ENCODE data around the gene CCDC192. TPM values are rescaled to one million over a fixed set of nuclear protein-coding genes. Genes with fewer than 3 reads are reported as not detected.
"Not testable (repeated sequence)": the region's sequence is repeated elsewhere in the genome, so short reads cannot be mapped to it uniquely, and the experiment has no call there.

The CCDC192 gene
- total RNA-seq, 4 donors from 2014 or later = 0.33 to 1.7 (median 1.1) TPM

DNA sequence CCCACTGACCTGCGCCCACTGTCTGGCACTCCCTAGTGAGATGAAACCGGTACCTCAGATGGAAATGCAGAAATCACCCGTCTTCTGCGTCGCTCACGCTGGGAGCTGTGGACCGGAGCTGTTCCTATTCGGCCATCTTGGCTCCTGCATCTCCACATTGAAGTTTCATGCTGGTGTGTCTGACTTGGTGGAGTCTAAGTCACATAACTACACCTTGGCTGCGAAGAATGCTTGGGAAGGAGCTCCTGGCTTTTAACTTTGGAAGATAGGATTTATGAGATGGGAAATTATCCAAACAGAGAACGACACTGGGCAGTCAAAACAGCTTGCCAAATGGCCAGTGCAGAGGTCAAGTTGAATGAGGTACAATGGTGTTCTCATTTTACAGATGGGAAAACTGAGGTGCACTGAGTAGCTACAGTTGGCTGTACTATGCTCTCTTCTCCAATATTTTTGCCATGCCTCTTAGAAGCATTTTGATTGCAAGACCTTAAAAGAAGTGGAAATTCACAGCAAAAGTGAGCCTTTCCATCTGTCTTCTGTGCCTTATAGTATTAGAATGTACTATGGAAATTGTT, 36.7 kb downstream of the CCDC192 start:
- Histone ChIP-seq H3K9me3 (no peaks in the 10 kb centered on the region), H3K27me3 (no peaks in the 10 kb centered on the region), H3K36me3 (no peaks in the 10 kb centered on the region), H3K4me1 (no peaks in the 10 kb centered on the region), H3K4me3 (no peak overlapping the region), H3K27ac (replicated peaks in 1 of 4) (no peak overlapping the region)
- intact Hi-C loops (cut with DNase I) = no loop called here
- 72% methylated on average over 2 of the region's 10 CpGs for WGBS
- no peak for DNase-seq (ENCODE audit: extremely low spot score)
- TF ChIP-seq, protein P1, sequence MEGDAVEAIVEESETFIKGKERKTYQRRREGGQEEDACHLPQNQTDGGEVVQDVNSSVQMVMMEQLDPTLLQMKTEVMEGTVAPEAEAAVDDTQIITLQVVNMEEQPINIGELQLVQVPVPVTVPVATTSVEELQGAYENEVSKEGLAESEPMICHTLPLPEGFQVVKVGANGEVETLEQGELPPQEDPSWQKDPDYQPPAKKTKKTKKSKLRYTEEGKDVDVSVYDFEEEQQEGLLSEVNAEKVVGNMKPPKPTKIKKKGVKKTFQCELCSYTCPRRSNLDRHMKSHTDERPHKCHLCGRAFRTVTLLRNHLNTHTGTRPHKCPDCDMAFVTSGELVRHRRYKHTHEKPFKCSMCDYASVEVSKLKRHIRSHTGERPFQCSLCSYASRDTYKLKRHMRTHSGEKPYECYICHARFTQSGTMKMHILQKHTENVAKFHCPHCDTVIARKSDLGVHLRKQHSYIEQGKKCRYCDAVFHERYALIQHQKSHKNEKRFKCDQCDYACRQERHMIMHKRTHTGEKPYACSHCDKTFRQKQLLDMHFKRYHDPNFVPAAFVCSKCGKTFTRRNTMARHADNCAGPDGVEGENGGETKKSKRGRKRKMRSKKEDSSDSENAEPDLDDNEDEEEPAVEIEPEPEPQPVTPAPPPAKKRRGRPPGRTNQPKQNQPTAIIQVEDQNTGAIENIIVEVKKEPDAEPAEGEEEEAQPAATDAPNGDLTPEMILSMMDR (IDR thresholded peaks at IDR 0.05) = no peak
- no peak for TF ChIP-seq POLR2A (IDR thresholded peaks at IDR 0.05; ENCODE audit: low read depth)
- no peak for TF ChIP-seq EP300 (IDR thresholded peaks at IDR 0.05)

DNA sequence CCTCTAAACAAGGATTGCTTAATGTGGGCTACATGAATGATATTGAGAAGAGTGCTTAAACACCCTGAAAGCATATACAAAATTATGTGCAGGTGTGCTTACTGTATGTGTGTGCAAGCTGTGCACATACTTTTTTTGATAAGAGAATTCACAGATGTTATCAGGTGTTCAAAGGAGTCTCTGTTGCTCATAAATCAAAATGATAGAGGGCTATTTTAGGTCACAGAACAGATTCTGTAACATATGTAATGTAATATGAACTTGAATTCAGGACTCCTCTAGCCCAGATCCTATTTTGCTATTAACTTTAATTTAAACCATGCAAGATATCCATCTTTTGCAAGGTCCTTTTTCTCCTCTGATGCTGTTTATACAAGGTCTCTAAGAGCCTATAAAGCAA, 38.2 kb downstream of the CCDC192 start:
- Histone ChIP-seq H3K27me3 (no peaks in the 10 kb centered on the region), H3K9me3 (no peaks in the 10 kb centered on the region), H3K27ac (replicated peaks in 1 of 4) (no peak overlapping the region), H3K36me3 (no peaks in the 10 kb centered on the region), H3K4me3 (no peak overlapping the region), H3K4me1 (no peaks in the 10 kb centered on the region)
- no peak for TF ChIP-seq POLR2A (IDR thresholded peaks at IDR 0.05; ENCODE audit: low read depth)
- TF ChIP-seq, protein P1 (IDR thresholded peaks at IDR 0.05) = no peak
- no peak for TF ChIP-seq POLR2AphosphoS5 (IDR thresholded peaks at IDR 0.05)
- TF ChIP-seq EP300 (IDR thresholded peaks at IDR 0.05) = no peak
- intact Hi-C loops (cut with DNase I) = no loop called here
- no peak for DNase-seq (ENCODE audit: extremely low spot score)

DNA sequence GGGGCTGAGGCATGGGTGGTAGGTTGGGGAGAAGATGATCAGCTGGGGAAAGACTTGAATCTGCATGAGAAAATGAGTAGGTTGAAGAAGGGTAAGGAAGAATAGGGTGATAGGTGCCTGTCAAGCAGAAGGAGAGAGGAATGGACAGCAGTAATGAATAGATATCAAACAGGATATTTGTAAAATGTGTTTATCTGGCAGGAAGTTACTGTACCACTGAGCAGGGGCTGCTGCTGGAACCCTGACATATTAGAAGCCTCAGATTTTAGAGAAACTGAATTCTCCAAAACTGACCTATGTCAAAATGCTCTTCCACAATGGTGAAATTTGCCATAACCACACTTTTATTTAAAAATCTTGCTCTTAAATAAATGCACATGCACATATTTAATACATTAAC, 41.0 kb downstream of the CCDC192 start:
- no peaks in the 10 kb centered on the region for H3K36me3 ChIP-seq
- intact Hi-C loops (cut with DNase I) = no loop called here
- no peak for TF ChIP-seq POLR2AphosphoS5 (IDR thresholded peaks at IDR 0.05)
- TF ChIP-seq, protein P1 (IDR thresholded peaks at IDR 0.05) = no peak
- no peaks in the 10 kb centered on the region for H3K27me3 ChIP-seq
- H3K9me3 ChIP-seq = no peaks in the 10 kb centered on the region
- no peak overlapping the region for H3K4me3 ChIP-seq
- no peak overlapping the region for H3K27ac ChIP-seq (replicated peaks in 1 of 4)
- DNase-seq (ENCODE audit: extremely low spot score) = no peak
- H3K4me1 ChIP-seq = no peaks in the 10 kb centered on the region

DNA sequence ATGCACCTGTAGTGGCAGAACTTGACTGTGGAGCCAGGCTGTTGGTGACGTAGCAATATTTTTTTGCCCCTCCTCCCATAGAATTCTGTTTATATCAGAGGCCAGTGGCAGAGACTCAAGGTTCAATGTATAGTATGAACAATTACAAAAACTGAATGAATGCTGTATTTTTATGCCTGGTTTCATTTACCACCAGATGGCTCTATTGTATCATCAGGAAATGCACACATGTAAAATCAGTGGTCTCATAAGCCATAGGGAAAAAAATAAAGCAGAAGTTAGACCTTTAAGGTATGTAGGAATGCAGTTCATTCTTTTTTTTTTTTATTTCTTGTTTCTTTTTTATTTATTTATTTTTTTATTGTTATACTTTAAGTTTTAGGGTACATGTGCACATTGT, 43.6 kb downstream of the CCDC192 start:
- WGBS = 73% methylated on average over 1 of the region's 1 CpG
- Histone ChIP-seq H3K36me3 (no peaks in the 10 kb centered on the region), H3K4me1 (no peaks in the 10 kb centered on the region), H3K27ac (replicated peaks in 1 of 4) (no peak overlapping the region), H3K27me3 (no peaks in the 10 kb centered on the region), H3K9me3 (no peaks in the 10 kb centered on the region), H3K4me3 (no peak overlapping the region)
- no peak for DNase-seq (ENCODE audit: extremely low spot score)
- TF ChIP-seq, protein P1 (IDR thresholded peaks at IDR 0.05) = peak; percentile 38 to 59 (median 57)
- TF ChIP-seq EP300 (IDR thresholded peaks at IDR 0.05) = no peak
- intact Hi-C loops (cut with DNase I) = no loop called here

DNA sequence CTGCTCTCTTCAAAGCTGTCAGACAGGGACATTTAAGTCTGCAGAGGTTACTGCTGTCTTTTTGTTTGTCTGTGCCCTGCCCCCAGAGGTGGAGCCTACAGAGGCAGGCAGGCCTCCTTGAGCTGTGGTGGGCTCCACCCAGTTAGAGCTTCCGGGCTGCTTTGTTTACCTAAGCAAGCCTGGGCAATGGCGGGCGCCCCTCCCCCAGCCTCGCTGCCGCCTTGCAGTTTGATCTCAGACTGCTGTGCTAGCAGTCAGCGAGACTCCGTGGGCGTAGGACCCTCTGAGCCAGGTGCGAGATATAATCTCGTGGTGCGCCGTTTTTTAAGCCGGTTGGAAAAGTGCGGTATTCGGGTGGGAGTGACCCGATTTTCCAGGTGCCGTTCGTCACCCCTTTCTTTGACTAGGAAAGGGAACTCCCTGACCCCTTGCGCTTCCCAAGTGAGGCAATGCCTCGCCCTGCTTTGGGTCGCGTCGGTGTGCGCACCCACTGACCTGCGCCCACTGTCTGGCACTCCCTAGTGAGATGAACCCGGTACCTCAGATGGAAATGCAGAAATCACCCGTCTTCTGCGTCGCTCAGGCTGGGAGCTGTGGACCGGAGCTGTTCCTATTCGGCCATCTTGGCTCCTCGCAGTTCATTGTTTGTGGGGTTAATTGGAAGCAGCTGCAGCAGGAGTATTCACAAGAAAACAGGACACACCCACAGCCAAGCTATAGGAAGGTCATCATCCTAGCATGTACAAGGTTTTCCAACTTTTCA, 49.5 kb downstream of the CCDC192 start:
- not testable (repeated sequence) for H3K36me3 ChIP-seq; H3K27me3 ChIP-seq; H3K9me3 ChIP-seq; DNase-seq (ENCODE audit: extremely low spot score); H3K4me3 ChIP-seq
- Histone ChIP-seq H3K27ac (replicated peaks in 1 of 4) (peak overlapping the region in 3 of 4 donors; percentile 39 to 55 (median 42)), H3K4me1 (peaks cover 0 to 30% (median 25%) of the 10 kb centered on the region in 4 donors)
- intact Hi-C loops (cut with DNase I) = loop anchor here (10.0 kb wide), 1 partner anchor 332 kb away; the partner anchor contains the start of gene SLC12A2
- 86% methylated on average over 24 of the region's 32 CpGs for WGBS

Measured in esophagus muscularis mucosa (tissue), 4 donors.